GM13977 (cell line): Measurements from ENCODE around the gene CA5A.
"Not testable (repeated sequence)": the region's sequence is repeated elsewhere in the genome, so short reads cannot be mapped to it uniquely, and the experiment has no call there.

Experiments
- DNase-seq: peaks from one replicate; pipeline ENCODE4 v3.0.0; 2012; ENCODE audit warnings: low spot score
- CTCF ChIP-seq: IDR thresholded peaks from 2 replicates; pipeline ENCODE4 v1.5.1; 2012; ENCODE audit warnings: mild to moderate bottlenecking, control low read depth; ENCODE audit not compliant: insufficient read depth; ENCODE audit errors: extremely low read depth, missing control alignments
- in situ Hi-C: fragments of 300-500 bp; cut with MboI; formaldehyde crosslinking; loops from one replicate; pipeline ENCODE4 v1.12.0; 2022; ENCODE audit warnings: low sequenced_read_pairs, low pct_unique_long_range_greater_than_20kb, mixed read lengths, inconsistent platforms; ENCODE audit not compliant: unreplicated experiment

The CA5A gene

GRCh38 chr16:87936375-87937230 lies at the start of gene CA5A:
Gene CA5A, minus strand, starts transcription at chr16:87936529. Its CDS starts 79 bp downstream, at chr16:87936450.
- TF ChIP-seq CTCF: no peak
- in situ Hi-C loops: no loop called here

GRCh38 chr16:87985493-87985892 lies 49.2 kb upstream of the CA5A start:
- in situ Hi-C loops: not testable (repeated sequence)

More at GRCh38 chr16:87936375-87937230, at the start of gene CA5A:
- no peak for DNase-seq

GRCh38 chr16:87984632-87985267 lies 48.4 kb upstream of the CA5A start:
- in situ Hi-C loops: no loop called here
- DNase-seq: no peak
- TF ChIP-seq CTCF: no peak

More at GRCh38 chr16:87985493-87985892, 49.2 kb upstream of the CA5A start:
- DNase-seq: not testable (repeated sequence)

GRCh38 chr16:87984180-87984579 lies 47.9 kb upstream of the CA5A start:
- DNase-seq, in situ Hi-C loops: not testable (repeated sequence)

- DNase-seq, in situ Hi-C loops: not testable (repeated sequence)
These were observed 47.4 kb upstream of the CA5A start for GRCh38 chr16:87983737-87984097.

GRCh38 chr16:87983072-87983736 lies 46.9 kb upstream of the CA5A start:
- TF ChIP-seq CTCF: peak; percentile 23
- in situ Hi-C loops, DNase-seq: not testable (repeated sequence)

GRCh38 chr16:87982581-87983041 lies 46.3 kb upstream of the CA5A start:
- no peak for DNase-seq
- no peak for TF ChIP-seq CTCF
- in situ Hi-C loops: no loop called here

- DNase-seq, in situ Hi-C loops: not testable (repeated sequence)
These were observed 45.0 kb upstream of the CA5A start for GRCh38 chr16:87981376-87981775.

GRCh38 chr16:87979911-87980630 lies 43.7 kb upstream of the CA5A start:
- in situ Hi-C loops, DNase-seq: not testable (repeated sequence)
